Small intestine (tissue), 16 donors: ENCODE data around the gene MMP11. TPM values are rescaled to one million over a fixed set of nuclear protein-coding genes. Genes with fewer than 3 reads are reported as not detected.
"Not testable (repeated sequence)": the region's sequence is repeated elsewhere in the genome, so short reads cannot be mapped to it uniquely, and the experiment has no call there.

ENCODE experiments used
- DNase-seq, 2 donors: peaks; one replicate each; pipeline versions ENCODE4 v3.0.0 to v3.0.0-alpha.2; 2013
- FAIRE-seq: peaks from 2 replicates; lab custom pipeline; 2012; peaks lifted over from hg19 to GRCh38; lab: Jason Lieb, UNC
- H3K27ac ChIP-seq, 3 donors: one replicate each; pipeline ENCODE4 v1.5.1; 2013; ENCODE audit warnings: low read length in 2 of 3, mild to moderate bottlenecking in 2 of 3, control low read depth in 1 of 3, inconsistent platforms in 1 of 3, low read depth in 1 of 3, moderate library complexity in 1 of 3
- H3K27me3 ChIP-seq, 3 donors: one replicate each; pipeline ENCODE4 v1.6.1; 2013; ENCODE audit warnings: low read length in 3 of 3, inconsistent platforms in 1 of 3; ENCODE audit not compliant: control insufficient read depth in 3 of 3, insufficient read depth in 3 of 3
- H3K36me3 ChIP-seq, 3 donors: one replicate each; pipeline ENCODE4 v1.6.1; 2013; ENCODE audit warnings: low read length in 3 of 3, inconsistent platforms in 1 of 3, low read depth in 1 of 3, mild to moderate bottlenecking in 1 of 3, moderate library complexity in 1 of 3; ENCODE audit not compliant: control insufficient read depth in 3 of 3, insufficient read depth in 2 of 3
- H3K4me1 ChIP-seq, 3 donors: one replicate each; pipeline ENCODE4 v1.6.1; 2013; ENCODE audit warnings: low read length in 2 of 3, inconsistent platforms in 1 of 3, low read depth in 1 of 3, mild to moderate bottlenecking in 1 of 3, moderate library complexity in 1 of 3; ENCODE audit not compliant: control insufficient read depth in 3 of 3, insufficient read depth in 2 of 3
- H3K4me3 ChIP-seq, 3 donors: one replicate each; pipeline ENCODE4 v1.5.1; 2013; ENCODE audit warnings: low read length in 3 of 3, control low read depth in 1 of 3, inconsistent platforms in 1 of 3, low read depth in 1 of 3, mild to moderate bottlenecking in 1 of 3, moderate library complexity in 1 of 3
- H3K9me3 ChIP-seq, 2 donors: one replicate each; pipeline ENCODE4 v1.6.1; 2013; ENCODE audit warnings: low read depth in 1 of 2, low read length in 1 of 2; ENCODE audit not compliant: control insufficient read depth in 2 of 2, insufficient read depth in 1 of 2
- WGBS, 3 donors: extraction: QIAGEN DNeasy Blood & Tissue Kit; methylation state at CpG; one replicate each; pipeline ENCODE4 v1.1.7; 2013; 5-methylcytosine and 5-hydroxymethylcytosine counted together
- long read RNA-seq, 10 donors: transcript quantifications; one replicate each; lab custom pipeline, GENCODE V29; 2026
- polyA plus RNA-seq, 4 donors: library from polyadenylated mRNA; stranded (reverse) in 3 of 4; unstranded in 1 of 4; fragments of 200-250 nt in 3 of 4; fragments of 120-200 nt in 1 of 4; gene quantifications; one replicate each; pipeline versions ENCODE4 v1.2.1 to v1.2.3, GENCODE V29; 2013
- donor health status: healthy with polysubstance abuse.
- donor health status: control.
- donor health status: control.
- donor health status: Bipolar disorder and iron deficiency.
- donor health status: healthy.

The MMP11 gene
- polyA plus RNA-seq, result 10 to 100 TPM in 1 of 4 donors, 1 to 10 TPM in 2, not detected in 1; 1.1 to 16.8 (median 1.7) TPM
- long read RNA-seq, donor 1, partial matches to known transcripts, result 15 of 18 reads
- long read RNA-seq, donor 1, other reads (novel, unspliced or antisense), result 0 of 18 reads
- long read RNA-seq, donor 2, result 0 reads
- long read RNA-seq, donor 3, partial matches to known transcripts, result 0 of 3 reads
- long read RNA-seq, donor 3, other reads (novel, unspliced or antisense), result 0 of 3 reads
- long read RNA-seq, donor 4, result 0 reads
- long read RNA-seq, donor 5, partial matches to known transcripts, result 27 of 28 reads
- long read RNA-seq, donor 5, other reads (novel, unspliced or antisense), result 0 of 28 reads
- long read RNA-seq, donor 6, transcript MMP11-201 (8 exons, 2,291 nt), result major isoform, 5 of 6 reads
- long read RNA-seq, donor 6, partial matches to known transcripts, result 0 of 6 reads
- long read RNA-seq, donor 6, other reads (novel, unspliced or antisense), result 0 of 6 reads
- long read RNA-seq, donor 7, partial matches to known transcripts, result 0 of 18 reads
- long read RNA-seq, donor 7, other reads (novel, unspliced or antisense), result 14 of 18 reads
- long read RNA-seq, donor 8, partial matches to known transcripts, result 0 of 2 reads
- long read RNA-seq, donor 8, other reads (novel, unspliced or antisense), result 0 of 2 reads
- long read RNA-seq, donor 9, partial matches to known transcripts, result 0 of 1 reads
- long read RNA-seq, donor 9, other reads (novel, unspliced or antisense), result 0 of 1 reads
- long read RNA-seq, donor 10, partial matches to known transcripts, result 62 of 74 reads
- long read RNA-seq, donor 10, other reads (novel, unspliced or antisense), result 12 of 74 reads

GRCh38 chr22:23772649-23773473 is at the start of gene MMP11:
TSS of gene MMP11 (plus strand) at chr22:23772849. CDS start at chr22:23772871, 22 bp downstream.
- no peak for FAIRE-seq
- peak within 1 kb of the TSS in 1 of 3 donors; percentile 32 for H3K27ac ChIP-seq
- H3K27me3 ChIP-seq, result peaks cover 0 to 14% (median 0%) of the 10 kb centered on the region in 3 donors
- no peaks in the 10 kb centered on the region for H3K9me3 ChIP-seq
- WGBS, 3 donors, result 3 to 4% (median 3%) methylated on average over 37 to 79 of the region's 79 CpGs
- H3K4me3 ChIP-seq, result peak within 1 kb of the TSS; percentile 17 to 66 (median 44)
- peak; percentile 62 to 67 for DNase-seq
- H3K36me3 ChIP-seq, result no peaks in the 10 kb centered on the region
- H3K4me1 ChIP-seq, result peaks cover 0 to 29% (median 2%) of the 10 kb centered on the region in 3 donors

- H3K36me3 ChIP-seq, H3K27ac ChIP-seq, H3K27me3 ChIP-seq, H3K9me3 ChIP-seq, DNase-seq, FAIRE-seq, H3K4me1 ChIP-seq, H3K4me3 ChIP-seq: not testable (repeated sequence)
- 77 to 88% (median 84%) methylated on average over 4 of the region's 4 CpGs for WGBS, 3 donors
These were observed 44.5 kb upstream of the MMP11 start for GRCh38 chr22:23728108-23728507.

GRCh38 chr22:23737696-23738095 is 35.0 kb upstream of the MMP11 start:
- Histone ChIP-seq H3K9me3 (no peaks in the 10 kb centered on the region), H3K36me3 (peaks cover 0 to 14% (median 0%) of the 10 kb centered on the region in 3 donors), H3K4me1 (no peaks in the 10 kb centered on the region), H3K27ac (no peak overlapping the region), H3K4me3 (no peak overlapping the region), H3K27me3 (no peaks in the 10 kb centered on the region)
- FAIRE-seq (no peak), DNase-seq (no peak)

GRCh38 chr22:23742505-23743264 is 30.0 kb upstream of the MMP11 start:
- DNase-seq (no peak), FAIRE-seq (no peak)
- Histone ChIP-seq H3K4me3 (no peak overlapping the region), H3K27ac (no peak overlapping the region), H3K4me1 (peaks cover 0 to 6% (median 0%) of the 10 kb centered on the region in 3 donors), H3K9me3 (no peaks in the 10 kb centered on the region), H3K27me3 (no peaks in the 10 kb centered on the region), H3K36me3 (peaks cover 0 to 35% (median 3%) of the 10 kb centered on the region in 3 donors)
- 73 to 89% (median 78%) methylated on average over 7 of the region's 7 CpGs for WGBS, 3 donors

GRCh38 chr22:23743303-23743705 is 29.3 kb upstream of the MMP11 start:
- no peaks in the 10 kb centered on the region for H3K9me3 ChIP-seq
- DNase-seq, result no peak
- WGBS, 3 donors, result 62 to 91% (median 75%) methylated on average over 2 of the region's 2 CpGs
- no peak overlapping the region for H3K4me3 ChIP-seq
- H3K27ac ChIP-seq, result no peak overlapping the region
- peaks cover 0 to 35% (median 3%) of the 10 kb centered on the region in 3 donors for H3K36me3 ChIP-seq
- no peaks in the 10 kb centered on the region for H3K27me3 ChIP-seq
- no peak for FAIRE-seq
- peaks cover 0 to 6% (median 0%) of the 10 kb centered on the region in 3 donors for H3K4me1 ChIP-seq

- H3K4me3 ChIP-seq, result no peak overlapping the region
- H3K27me3 ChIP-seq, result no peaks in the 10 kb centered on the region
- H3K36me3 ChIP-seq, result peaks cover 0 to 35% (median 3%) of the 10 kb centered on the region in 3 donors
- DNase-seq (no peak), FAIRE-seq (no peak)
- no peak overlapping the region for H3K27ac ChIP-seq
- 96 to 97% (median 97%) methylated on average over 13 of the region's 13 CpGs for WGBS, 3 donors
- H3K9me3 ChIP-seq, result no peaks in the 10 kb centered on the region
- H3K4me1 ChIP-seq, result peaks cover 0 to 6% (median 0%) of the 10 kb centered on the region in 3 donors
These were observed 28.6 kb upstream of the MMP11 start for GRCh38 chr22:23744001-23744400.

GRCh38 chr22:23744485-23744884 is 28.2 kb upstream of the MMP11 start:
- FAIRE-seq, result no peak
- H3K36me3 ChIP-seq, result peaks cover 0 to 35% (median 3%) of the 10 kb centered on the region in 3 donors
- H3K9me3 ChIP-seq, result no peaks in the 10 kb centered on the region
- H3K27me3 ChIP-seq, result no peaks in the 10 kb centered on the region
- DNase-seq, result no peak
- peaks cover 0 to 6% (median 0%) of the 10 kb centered on the region in 3 donors for H3K4me1 ChIP-seq
- 96 to 98% (median 98%) methylated on average over 14 of the region's 14 CpGs for WGBS, 3 donors
- no peak overlapping the region for H3K4me3 ChIP-seq
- H3K27ac ChIP-seq, result no peak overlapping the region
